HepG2 (cell line): ENCODE data around the gene SPATS2. TPM values are rescaled to one million over a fixed set of nuclear protein-coding genes. Genes with fewer than 3 reads are reported as not detected.
A peak's percentile ranks its signal among the peaks of the same experiment; 100 is the strongest.

Experiments used
- CHCHD3 ChIP-seq: sonication (generic); formaldehyde crosslinking; IDR thresholded peaks from 2 replicates; pipeline ENCODE4 v1.8.0; 2022; ENCODE audit warnings: mild to moderate bottlenecking, missing genetic modification reagents, moderate library complexity
- PHB2 ChIP-seq: fragments of 450-650 bp; IDR thresholded peaks from 2 replicates; pipeline ENCODE4 v1.6.1; 2018; ENCODE audit not compliant: partially characterized antibody
- RXRA ChIP-seq: sonication (generic); formaldehyde crosslinking; IDR thresholded peaks from 2 replicates; pipeline ENCODE4 v1.5.1; 2020; ENCODE audit warnings: missing genetic modification reagents
- SNAPC2 ChIP-seq: sonication (generic); formaldehyde crosslinking; IDR thresholded peaks from 2 replicates; pipeline ENCODE4 v1.8.1; 2022; ENCODE audit warnings: mild to moderate bottlenecking, missing genetic modification reagents
- TSC22D2 ChIP-seq: sonication (generic); formaldehyde crosslinking; IDR thresholded peaks from 2 replicates; pipeline ENCODE4 v1.5.1; 2020; ENCODE audit warnings: missing genetic modification reagents, mild to moderate bottlenecking, borderline replicate concordance
- ZFP36L2 ChIP-seq: sonication (generic); formaldehyde crosslinking; IDR thresholded peaks from 2 replicates; pipeline ENCODE4 v1.4.0; 2020; ENCODE audit warnings: missing genetic modification reagents
- ZNF101 ChIP-seq: sonication (generic); formaldehyde crosslinking; IDR thresholded peaks from 2 replicates; pipeline ENCODE4 v1.4.0; 2020; ENCODE audit warnings: mild to moderate bottlenecking, low read depth, missing genetic modification reagents, borderline replicate concordance
- ZNF382 ChIP-seq: sonication (generic); formaldehyde crosslinking; IDR thresholded peaks from 2 replicates; pipeline ENCODE4 v1.5.0; 2020; ENCODE audit warnings: missing genetic modification reagents, mild to moderate bottlenecking, borderline replicate concordance
- ZNF773 ChIP-seq: sonication (generic); formaldehyde crosslinking; IDR thresholded peaks from 2 replicates; pipeline ENCODE4 v1.4.0; 2020; ENCODE audit warnings: missing genetic modification reagents, borderline replicate concordance
- polyA plus RNA-seq, 8 experiments: library from polyadenylated mRNA; depleted of rRNA in 3 of 8; stranded (reverse) in 7 of 8; unstranded in 1 of 8; fragments of >200 nt; fragmentation: Illumina TruSeq in 4 of 8; extraction: Trizol in 4 of 8; gene quantifications; 2 replicates each; pipeline versions ENCODE4 v1.2.1 to v1.2.3, GENCODE V29; 2011 to 2016; ENCODE audit warnings: low read depth in 4 of 8, missing spikeins in 1 of 8, mixed read lengths in 1 of 8; ENCODE audit not compliant: insufficient read depth in 1 of 8
- total RNA-seq, 5 experiments: library from RNA; depleted of rRNA; stranded (reverse); fragments of >200 nt; fragmentation: Illumina TruSeq; extraction: Trizol; gene quantifications; 2 replicates each; pipeline ENCODE4 v1.2.3, GENCODE V29; 2016; ENCODE audit warnings: low read depth in 1 of 5
- TF ChIP-seq, protein P1 (sequence below): sonication (generic); formaldehyde crosslinking; IDR thresholded peaks from 2 replicates; pipeline ENCODE4 v1.8.1; 2023; ENCODE audit warnings: missing genetic modification reagents, inconsistent platforms, borderline replicate concordance
- TF ChIP-seq, protein P2 (sequence below): sonication (generic); formaldehyde crosslinking; IDR thresholded peaks from 2 replicates; pipeline ENCODE4 v1.9.0; 2021; ENCODE audit warnings: missing genetic modification reagents, mild to moderate bottlenecking, borderline replicate concordance
- TF ChIP-seq, protein P3 (sequence below): IDR thresholded peaks from 2 replicates; pipeline ENCODE4 v1.4.0; 2020; ENCODE audit warnings: mild to moderate bottlenecking, missing genetic modification reagents
- TF ChIP-seq, protein P4 (sequence below): sonication (generic); formaldehyde crosslinking; IDR thresholded peaks from 2 replicates; pipeline ENCODE4 v1.5.0; 2020; ENCODE audit warnings: mild to moderate bottlenecking, missing genetic modification reagents
- TF ChIP-seq, protein P5 (sequence below): sonication (generic); formaldehyde crosslinking; IDR thresholded peaks from 2 replicates; pipeline ENCODE4 v1.5.0; 2020; ENCODE audit warnings: missing genetic modification reagents

SPATS2 gene
- total and polyA plus RNA-seq, 2 of the 13 experiments (the other 11 are each of a cell fraction or from before 2014, with no cell fraction given) = 19.3 to 28.1 TPM

DNA sequence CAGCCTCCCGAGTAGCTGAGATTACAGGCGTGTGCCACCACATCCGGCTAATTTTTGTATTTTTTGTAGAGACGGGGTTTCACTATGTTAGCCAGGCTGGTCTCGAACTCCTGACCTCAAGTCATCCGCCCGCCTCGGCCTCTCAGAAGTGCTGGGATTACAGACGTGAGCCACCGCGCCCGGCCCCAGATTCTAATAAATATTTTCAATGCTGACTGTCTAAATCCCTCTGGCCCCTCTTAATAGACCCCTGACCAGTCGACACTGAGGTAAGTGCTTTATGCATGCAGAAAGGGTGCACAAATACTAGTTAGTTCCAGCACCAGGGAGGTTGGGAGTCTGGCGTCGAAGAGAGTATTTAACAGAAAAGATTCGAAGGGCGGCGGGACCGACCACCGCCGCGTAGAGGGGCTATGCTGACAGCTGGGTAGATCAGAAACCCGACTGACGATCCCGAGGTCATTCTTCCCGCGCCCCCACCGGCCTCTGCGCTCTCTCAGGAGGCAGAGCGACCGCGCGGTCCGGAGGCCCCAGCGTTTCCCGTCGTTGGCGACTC, 1.1 kb upstream of the SPATS2 start (continued):
- TF ChIP-seq, protein P1, sequence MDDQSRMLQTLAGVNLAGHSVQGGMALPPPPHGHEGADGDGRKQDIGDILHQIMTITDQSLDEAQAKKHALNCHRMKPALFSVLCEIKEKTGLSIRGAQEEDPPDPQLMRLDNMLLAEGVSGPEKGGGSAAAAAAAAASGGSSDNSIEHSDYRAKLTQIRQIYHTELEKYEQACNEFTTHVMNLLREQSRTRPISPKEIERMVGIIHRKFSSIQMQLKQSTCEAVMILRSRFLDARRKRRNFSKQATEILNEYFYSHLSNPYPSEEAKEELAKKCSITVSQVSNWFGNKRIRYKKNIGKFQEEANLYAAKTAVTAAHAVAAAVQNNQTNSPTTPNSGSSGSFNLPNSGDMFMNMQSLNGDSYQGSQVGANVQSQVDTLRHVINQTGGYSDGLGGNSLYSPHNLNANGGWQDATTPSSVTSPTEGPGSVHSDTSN (CRISPR knock-in tag) = no peak
- TF ChIP-seq ZNF773 = no peak
- TF ChIP-seq, protein P2, sequence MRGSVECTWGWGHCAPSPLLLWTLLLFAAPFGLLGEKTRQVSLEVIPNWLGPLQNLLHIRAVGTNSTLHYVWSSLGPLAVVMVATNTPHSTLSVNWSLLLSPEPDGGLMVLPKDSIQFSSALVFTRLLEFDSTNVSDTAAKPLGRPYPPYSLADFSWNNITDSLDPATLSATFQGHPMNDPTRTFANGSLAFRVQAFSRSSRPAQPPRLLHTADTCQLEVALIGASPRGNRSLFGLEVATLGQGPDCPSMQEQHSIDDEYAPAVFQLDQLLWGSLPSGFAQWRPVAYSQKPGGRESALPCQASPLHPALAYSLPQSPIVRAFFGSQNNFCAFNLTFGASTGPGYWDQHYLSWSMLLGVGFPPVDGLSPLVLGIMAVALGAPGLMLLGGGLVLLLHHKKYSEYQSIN (CRISPR knock-in tag) = no peak
- TF ChIP-seq TSC22D2 (CRISPR knock-in tag) = no peak
- TF ChIP-seq SNAPC2 (CRISPR knock-in tag) = 0 out of 2 replicates have a peak, but pooled peaks have one; percentile 43
- no peak for TF ChIP-seq ZNF101 (CRISPR knock-in tag)
- no peak for TF ChIP-seq PHB2
- TF ChIP-seq, protein P3, sequence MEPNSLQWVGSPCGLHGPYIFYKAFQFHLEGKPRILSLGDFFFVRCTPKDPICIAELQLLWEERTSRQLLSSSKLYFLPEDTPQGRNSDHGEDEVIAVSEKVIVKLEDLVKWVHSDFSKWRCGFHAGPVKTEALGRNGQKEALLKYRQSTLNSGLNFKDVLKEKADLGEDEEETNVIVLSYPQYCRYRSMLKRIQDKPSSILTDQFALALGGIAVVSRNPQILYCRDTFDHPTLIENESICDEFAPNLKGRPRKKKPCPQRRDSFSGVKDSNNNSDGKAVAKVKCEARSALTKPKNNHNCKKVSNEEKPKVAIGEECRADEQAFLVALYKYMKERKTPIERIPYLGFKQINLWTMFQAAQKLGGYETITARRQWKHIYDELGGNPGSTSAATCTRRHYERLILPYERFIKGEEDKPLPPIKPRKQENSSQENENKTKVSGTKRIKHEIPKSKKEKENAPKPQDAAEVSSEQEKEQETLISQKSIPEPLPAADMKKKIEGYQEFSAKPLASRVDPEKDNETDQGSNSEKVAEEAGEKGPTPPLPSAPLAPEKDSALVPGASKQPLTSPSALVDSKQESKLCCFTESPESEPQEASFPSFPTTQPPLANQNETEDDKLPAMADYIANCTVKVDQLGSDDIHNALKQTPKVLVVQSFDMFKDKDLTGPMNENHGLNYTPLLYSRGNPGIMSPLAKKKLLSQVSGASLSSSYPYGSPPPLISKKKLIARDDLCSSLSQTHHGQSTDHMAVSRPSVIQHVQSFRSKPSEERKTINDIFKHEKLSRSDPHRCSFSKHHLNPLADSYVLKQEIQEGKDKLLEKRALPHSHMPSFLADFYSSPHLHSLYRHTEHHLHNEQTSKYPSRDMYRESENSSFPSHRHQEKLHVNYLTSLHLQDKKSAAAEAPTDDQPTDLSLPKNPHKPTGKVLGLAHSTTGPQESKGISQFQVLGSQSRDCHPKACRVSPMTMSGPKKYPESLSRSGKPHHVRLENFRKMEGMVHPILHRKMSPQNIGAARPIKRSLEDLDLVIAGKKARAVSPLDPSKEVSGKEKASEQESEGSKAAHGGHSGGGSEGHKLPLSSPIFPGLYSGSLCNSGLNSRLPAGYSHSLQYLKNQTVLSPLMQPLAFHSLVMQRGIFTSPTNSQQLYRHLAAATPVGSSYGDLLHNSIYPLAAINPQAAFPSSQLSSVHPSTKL (CRISPR knock-in tag) = no peak
- no peak for TF ChIP-seq ZNF382 (CRISPR knock-in tag)
- peak; percentile 14; the same call in 1 of the 2 replicates for TF ChIP-seq RXRA (CRISPR knock-in tag)
- TF ChIP-seq CHCHD3 (CRISPR knock-in tag) = no peak
- TF ChIP-seq, protein P4, sequence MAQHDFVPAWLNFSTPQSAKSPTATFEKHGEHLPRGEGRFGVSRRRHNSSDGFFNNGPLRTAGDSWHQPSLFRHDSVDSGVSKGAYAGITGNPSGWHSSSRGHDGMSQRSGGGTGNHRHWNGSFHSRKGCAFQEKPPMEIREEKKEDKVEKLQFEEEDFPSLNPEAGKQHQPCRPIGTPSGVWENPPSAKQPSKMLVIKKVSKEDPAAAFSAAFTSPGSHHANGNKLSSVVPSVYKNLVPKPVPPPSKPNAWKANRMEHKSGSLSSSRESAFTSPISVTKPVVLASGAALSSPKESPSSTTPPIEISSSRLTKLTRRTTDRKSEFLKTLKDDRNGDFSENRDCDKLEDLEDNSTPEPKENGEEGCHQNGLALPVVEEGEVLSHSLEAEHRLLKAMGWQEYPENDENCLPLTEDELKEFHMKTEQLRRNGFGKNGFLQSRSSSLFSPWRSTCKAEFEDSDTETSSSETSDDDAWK = no peak
- no peak for TF ChIP-seq ZFP36L2 (CRISPR knock-in tag)
- TF ChIP-seq, protein P5, sequence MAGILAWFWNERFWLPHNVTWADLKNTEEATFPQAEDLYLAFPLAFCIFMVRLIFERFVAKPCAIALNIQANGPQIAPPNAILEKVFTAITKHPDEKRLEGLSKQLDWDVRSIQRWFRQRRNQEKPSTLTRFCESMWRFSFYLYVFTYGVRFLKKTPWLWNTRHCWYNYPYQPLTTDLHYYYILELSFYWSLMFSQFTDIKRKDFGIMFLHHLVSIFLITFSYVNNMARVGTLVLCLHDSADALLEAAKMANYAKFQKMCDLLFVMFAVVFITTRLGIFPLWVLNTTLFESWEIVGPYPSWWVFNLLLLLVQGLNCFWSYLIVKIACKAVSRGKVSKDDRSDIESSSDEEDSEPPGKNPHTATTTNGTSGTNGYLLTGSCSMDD (CRISPR knock-in tag) = no peak
